Smooth muscle cell (in vitro differentiated cells): ENCODE results near the gene SLC2A8. TPM values are rescaled to one million over a fixed set of nuclear protein-coding genes. Genes with fewer than 3 reads are reported as not detected.

ENCODE experiments used
- DNase-seq: peaks from one replicate; lab custom pipeline; 2025; ENCODE audit not compliant: unreplicated experiment; lab: John Stamatoyannopoulos, UW
- H2AFZ ChIP-seq: fragments of 200-600 bp; sonication (generic); 2 replicates; pipeline ENCODE4 v1.6.0; 2016; ENCODE audit warnings: antibody characterized with exemption, low read depth, mild to moderate bottlenecking
- H3F3A ChIP-seq: fragments of 200-600 bp; sonication (generic); 2 replicates; pipeline ENCODE4 v1.6.0; 2017; ENCODE audit warnings: antibody characterized with exemption, low read depth
- H3K27ac ChIP-seq: fragments of 200-600 bp; sonication (generic); 2 replicates; pipeline ENCODE4 v1.5.1; 2016; ENCODE audit warnings: low read depth, mild to moderate bottlenecking
- H3K27me3 ChIP-seq: fragments of 200-600 bp; sonication (generic); 2 replicates; pipeline ENCODE4 v1.6.1; 2016; ENCODE audit warnings: low read depth, mild to moderate bottlenecking
- H3K36me3 ChIP-seq: fragments of 200-600 bp; sonication (generic); 2 replicates; pipeline ENCODE4 v1.5.1; 2016; ENCODE audit warnings: low read depth
- H3K4me1 ChIP-seq: fragments of 200-600 bp; sonication (generic); 2 replicates; pipeline ENCODE4 v1.5.1; 2016; ENCODE audit warnings: low read depth
- H3K4me2 ChIP-seq: fragments of 200-600 bp; sonication (generic); 2 replicates; pipeline ENCODE4 v1.6.0; 2016; ENCODE audit warnings: mild to moderate bottlenecking
- H3K4me3 ChIP-seq: fragments of 200-600 bp; sonication (generic); 2 replicates; pipeline ENCODE4 v1.5.1; 2016; ENCODE audit warnings: mild to moderate bottlenecking
- H3K79me2 ChIP-seq: fragments of 200-600 bp; sonication (generic); 2 replicates; pipeline ENCODE4 v1.6.0; 2016; ENCODE audit warnings: low read depth, mild to moderate bottlenecking
- H3K9ac ChIP-seq: fragments of 200-600 bp; sonication (generic); 2 replicates; pipeline ENCODE4 v1.6.0; 2016; ENCODE audit warnings: low read depth
- H3K9me3 ChIP-seq: fragments of 200-600 bp; sonication (generic); replicated peaks from 2 replicates; pipeline ENCODE4 v1.5.1; 2016; ENCODE audit warnings: low read depth
- H4K20me1 ChIP-seq: fragments of 200-600 bp; sonication (generic); 2 replicates; pipeline ENCODE4 v1.6.0; 2016; ENCODE audit warnings: low read depth
- WGBS: methylation state at CpG from one replicate; pipeline ENCODE4 v1.1.7; 2016; ENCODE audit warnings: low lambda C conversion rate; 5-methylcytosine and 5-hydroxymethylcytosine counted together
- polyA plus RNA-seq: library from polyadenylated mRNA; unstranded; fragments of >200 nt; fragmentation: Nextera tagmentation; extraction: Ambion mirVana; gene quantifications from 2 replicates; pipeline ENCODE4 v1.2.1, GENCODE V29; 2016
- total RNA-seq: library from RNA; depleted of rRNA; stranded (reverse); fragments of >200 nt; gene quantifications from 2 replicates; pipeline ENCODE4 v1.2.3, GENCODE V29; 2014
- TF ChIP-seq, protein P1 (sequence below): fragments of 200-600 bp; sonication (generic); IDR thresholded peaks from 2 replicates; pipeline ENCODE4 v1.5.1; 2017; ENCODE audit warnings: borderline replicate concordance, mild to moderate bottlenecking, antibody characterized with exemption; ENCODE audit not compliant: insufficient read depth, poor library complexity, severe bottlenecking

SLC2A8 gene
- total and polyA plus RNA-seq, 2 experiments from 2014 or later: 16.9 to 27.7 TPM

DNA sequence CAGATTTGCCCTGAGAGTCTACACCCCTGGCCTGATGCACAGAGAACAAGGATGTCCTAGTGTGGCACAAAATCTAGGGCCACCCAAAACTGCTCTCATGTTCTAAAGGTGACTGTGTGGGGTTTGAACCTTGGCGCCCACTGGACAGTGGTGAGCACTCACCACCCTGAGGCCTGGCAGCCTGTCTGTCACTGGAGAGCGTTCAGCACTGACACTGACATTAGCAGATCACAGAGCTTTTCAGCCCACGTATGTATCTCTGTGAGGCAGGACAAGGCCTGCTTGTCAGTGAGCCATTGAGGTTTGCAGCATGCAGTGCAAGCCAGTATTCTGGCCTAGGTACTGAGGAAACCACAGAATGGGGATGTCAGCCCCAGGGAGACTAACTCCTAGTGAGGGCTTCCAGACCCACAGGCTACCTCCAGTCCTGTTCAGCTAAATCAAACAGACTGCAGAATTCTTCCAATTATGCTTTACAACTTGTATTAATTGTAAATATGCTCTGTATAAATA, 38.9 kb upstream of the SLC2A8 start:
- H3K4me2 ChIP-seq: no peak overlapping the region
- TF ChIP-seq, protein P1, sequence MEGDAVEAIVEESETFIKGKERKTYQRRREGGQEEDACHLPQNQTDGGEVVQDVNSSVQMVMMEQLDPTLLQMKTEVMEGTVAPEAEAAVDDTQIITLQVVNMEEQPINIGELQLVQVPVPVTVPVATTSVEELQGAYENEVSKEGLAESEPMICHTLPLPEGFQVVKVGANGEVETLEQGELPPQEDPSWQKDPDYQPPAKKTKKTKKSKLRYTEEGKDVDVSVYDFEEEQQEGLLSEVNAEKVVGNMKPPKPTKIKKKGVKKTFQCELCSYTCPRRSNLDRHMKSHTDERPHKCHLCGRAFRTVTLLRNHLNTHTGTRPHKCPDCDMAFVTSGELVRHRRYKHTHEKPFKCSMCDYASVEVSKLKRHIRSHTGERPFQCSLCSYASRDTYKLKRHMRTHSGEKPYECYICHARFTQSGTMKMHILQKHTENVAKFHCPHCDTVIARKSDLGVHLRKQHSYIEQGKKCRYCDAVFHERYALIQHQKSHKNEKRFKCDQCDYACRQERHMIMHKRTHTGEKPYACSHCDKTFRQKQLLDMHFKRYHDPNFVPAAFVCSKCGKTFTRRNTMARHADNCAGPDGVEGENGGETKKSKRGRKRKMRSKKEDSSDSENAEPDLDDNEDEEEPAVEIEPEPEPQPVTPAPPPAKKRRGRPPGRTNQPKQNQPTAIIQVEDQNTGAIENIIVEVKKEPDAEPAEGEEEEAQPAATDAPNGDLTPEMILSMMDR: no peak
- no peaks in the 10 kb centered on the region for H3K9me3 ChIP-seq
- no peaks in the 10 kb centered on the region for H3F3A ChIP-seq
- no peaks in the 10 kb centered on the region for H3K36me3 ChIP-seq
- WGBS: 55% methylated on average over 3 of the region's 3 CpGs
- H3K79me2 ChIP-seq: no peaks in the 10 kb centered on the region
- H2AFZ ChIP-seq: no peak overlapping the region
- no peak overlapping the region for H3K4me3 ChIP-seq
- H3K4me1 ChIP-seq: peaks cover 8% of the 10 kb centered on the region
- no peaks in the 10 kb centered on the region for H4K20me1 ChIP-seq
- no peak overlapping the region for H3K9ac ChIP-seq
- no peak for DNase-seq
- no peak overlapping the region for H3K27ac ChIP-seq
- H3K27me3 ChIP-seq: no peaks in the 10 kb centered on the region

DNA sequence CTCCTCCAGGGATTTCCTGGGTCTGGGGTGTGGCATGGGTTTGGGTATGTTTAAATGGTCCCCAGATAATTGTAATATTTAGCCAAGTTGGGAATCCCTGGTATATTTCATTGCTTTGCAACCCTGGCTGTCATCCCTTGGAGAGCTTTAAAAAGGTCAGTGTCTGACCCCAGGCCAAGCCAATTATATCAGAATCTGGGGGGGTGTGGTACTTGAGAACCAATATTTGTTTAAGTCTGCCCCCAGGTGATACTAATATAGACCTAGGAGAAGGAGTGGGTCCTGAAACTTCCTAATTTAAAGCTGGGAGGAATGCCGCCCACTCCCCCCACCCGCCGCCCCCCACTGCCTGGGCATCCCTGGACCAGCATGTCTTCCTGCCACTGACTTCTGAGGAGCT, 38.2 kb upstream of the SLC2A8 start:
- Histone ChIP-seq H3K79me2 (no peaks in the 10 kb centered on the region), H3F3A (no peaks in the 10 kb centered on the region), H3K36me3 (no peaks in the 10 kb centered on the region), H3K27ac (no peak overlapping the region), H3K4me3 (no peak overlapping the region), H2AFZ (no peak overlapping the region), H3K9me3 (no peaks in the 10 kb centered on the region), H3K4me2 (no peak overlapping the region), H3K9ac (no peak overlapping the region), H3K27me3 (no peaks in the 10 kb centered on the region), H3K4me1 (peaks cover 5% of the 10 kb centered on the region), H4K20me1 (no peaks in the 10 kb centered on the region)
- DNase-seq: no peak
- WGBS: 100% methylated on average over 2 of the region's 3 CpGs
- TF ChIP-seq, protein P1: no peak

DNA sequence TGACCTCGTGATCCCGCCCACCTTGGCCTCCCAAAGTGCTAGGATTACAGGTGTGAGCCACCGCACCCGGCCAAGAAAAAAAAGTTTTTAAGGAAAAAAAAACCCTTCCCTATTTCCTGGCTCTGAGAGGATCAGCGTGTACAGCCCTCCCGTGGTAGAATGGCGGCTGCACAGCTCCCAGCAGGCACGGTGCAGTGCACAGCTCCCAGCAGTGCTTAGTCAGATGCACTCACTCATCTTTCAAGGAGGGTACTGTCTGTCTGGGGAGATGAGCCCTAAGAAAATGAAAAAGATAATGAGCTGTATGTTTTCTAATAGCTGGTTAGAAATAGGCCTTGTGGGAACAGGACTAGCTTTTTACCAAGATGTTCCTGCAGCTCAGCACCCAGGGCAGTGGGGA, 36.7 kb upstream of the SLC2A8 start:
- H3K9me3 ChIP-seq: no peaks in the 10 kb centered on the region
- no peaks in the 10 kb centered on the region for H4K20me1 ChIP-seq
- no peak for DNase-seq
- H3K4me3 ChIP-seq: no peak overlapping the region
- H2AFZ ChIP-seq: no peak overlapping the region
- H3K79me2 ChIP-seq: no peaks in the 10 kb centered on the region
- no peak overlapping the region for H3K27ac ChIP-seq
- TF ChIP-seq, protein P1: no peak
- no peak overlapping the region for H3K4me2 ChIP-seq
- H3K27me3 ChIP-seq: no peaks in the 10 kb centered on the region
- no peaks in the 10 kb centered on the region for H3K4me1 ChIP-seq
- H3K36me3 ChIP-seq: no peaks in the 10 kb centered on the region
- 77% methylated on average over 8 of the region's 8 CpGs for WGBS
- no peaks in the 10 kb centered on the region for H3F3A ChIP-seq
- no peak overlapping the region for H3K9ac ChIP-seq

DNA sequence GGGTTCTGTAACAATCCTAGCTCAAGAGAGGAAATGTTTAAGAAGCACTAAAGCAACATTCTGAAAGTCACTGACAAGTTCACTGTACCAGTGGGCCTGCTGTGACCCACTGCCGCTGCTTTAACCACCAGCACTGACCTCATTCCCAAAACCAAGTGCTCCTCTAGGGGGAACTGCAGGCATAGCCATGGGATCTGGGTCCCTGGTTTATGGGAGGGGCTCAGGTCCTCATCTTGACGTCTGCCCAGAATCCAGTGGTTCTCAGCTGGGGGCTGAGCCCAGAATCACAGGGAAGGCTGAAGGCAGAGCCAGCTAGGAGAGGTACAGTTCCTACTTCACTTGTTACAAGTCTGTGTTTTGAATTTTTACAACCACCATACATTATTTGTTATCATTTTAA, 36.1 kb upstream of the SLC2A8 start:
- TF ChIP-seq, protein P1: peak; percentile 22
- no peak overlapping the region for H2AFZ ChIP-seq
- H3K27ac ChIP-seq: no peak overlapping the region
- H3K4me1 ChIP-seq: no peaks in the 10 kb centered on the region
- DNase-seq: no peak
- H3K27me3 ChIP-seq: no peaks in the 10 kb centered on the region
- no peaks in the 10 kb centered on the region for H3K36me3 ChIP-seq
- H3K4me2 ChIP-seq: no peak overlapping the region
- no peaks in the 10 kb centered on the region for H4K20me1 ChIP-seq
- H3K4me3 ChIP-seq: no peak overlapping the region
- no peaks in the 10 kb centered on the region for H3K9me3 ChIP-seq
- WGBS: 46% methylated on average over 2 of the region's 2 CpGs
- no peaks in the 10 kb centered on the region for H3F3A ChIP-seq
- no peak overlapping the region for H3K9ac ChIP-seq
- no peaks in the 10 kb centered on the region for H3K79me2 ChIP-seq
